Upper lobe of right lung (tissue), 1 donor: ENCODE data around the gene TNRC6C. TPM values are rescaled to one million over a fixed set of nuclear protein-coding genes. Genes with fewer than 3 reads are reported as not detected.

Experiments used
- ATAC-seq: fragments of 200-7000 bp; cut with Tn5 transposase; one replicate; pipeline ENCODE4 v1.9.1; 2020; ENCODE audit warnings: mild to moderate bottlenecking, moderate library complexity
- DNase-seq: peaks from one replicate; pipeline ENCODE4 v3.0.0-alpha.2; 2020
- H3K27ac ChIP-seq: fragments of 200-600 bp; one replicate; pipeline ENCODE4 v1.8.0; 2022
- H3K27me3 ChIP-seq: fragments of 200-600 bp; one replicate; pipeline ENCODE4 v1.8.0; 2022; ENCODE audit warnings: mild to moderate bottlenecking
- H3K36me3 ChIP-seq: fragments of 200-600 bp; one replicate; pipeline ENCODE4 v1.8.0; 2022
- H3K4me1 ChIP-seq: fragments of 200-600 bp; one replicate; pipeline ENCODE4 v1.8.0; 2022
- H3K4me3 ChIP-seq: fragments of 200-600 bp; one replicate; pipeline ENCODE4 v1.8.0; 2022; ENCODE audit warnings: mild to moderate bottlenecking
- H3K9me3 ChIP-seq: fragments of 200-600 bp; one replicate; pipeline ENCODE4 v1.8.0; 2022
- CTCF ChIP-seq: fragments of 200-600 bp; IDR thresholded peaks from one replicate; pipeline ENCODE4 v1.8.0; 2022; ENCODE audit warnings: antibody characterized with exemption
- intact Hi-C: fragments of 100-400 bp; cut with DNase I; formaldehyde crosslinking; loops from one replicate; pipeline ENCODE4 v1.11.0; 2022
- total RNA-seq: library from RNA; stranded (reverse); fragmentation: NEBNext Ultra II Directional; extraction: Animal tissue kit (Norgen Biotek cat#: 25700); gene quantifications from one replicate; pipeline ENCODE4 v1.2.1, GENCODE V29; 2021
- donor health status: DM: no; HTN: yes; CAD: no; lungs with severe emphysema.

TNRC6C gene
- total RNA-seq, 1 donor from 2014 or later = 21.7 TPM

- no peak for TF ChIP-seq CTCF
- ATAC-seq = no peak
- no peak for DNase-seq
- no peak overlapping the region for H3K27ac ChIP-seq
- no peaks in the 10 kb centered on the region for H3K27me3 ChIP-seq
- no peak overlapping the region for H3K4me3 ChIP-seq
- H3K4me1 ChIP-seq = peaks cover 26% of the 10 kb centered on the region
- H3K36me3 ChIP-seq = peaks cover 66% of the 10 kb centered on the region
- intact Hi-C loops = no loop called here
- no peaks in the 10 kb centered on the region for H3K9me3 ChIP-seq
Observed at GRCh38 chr17:78122931-78123249, 164.4 kb downstream of the TNRC6C start.

DNA sequence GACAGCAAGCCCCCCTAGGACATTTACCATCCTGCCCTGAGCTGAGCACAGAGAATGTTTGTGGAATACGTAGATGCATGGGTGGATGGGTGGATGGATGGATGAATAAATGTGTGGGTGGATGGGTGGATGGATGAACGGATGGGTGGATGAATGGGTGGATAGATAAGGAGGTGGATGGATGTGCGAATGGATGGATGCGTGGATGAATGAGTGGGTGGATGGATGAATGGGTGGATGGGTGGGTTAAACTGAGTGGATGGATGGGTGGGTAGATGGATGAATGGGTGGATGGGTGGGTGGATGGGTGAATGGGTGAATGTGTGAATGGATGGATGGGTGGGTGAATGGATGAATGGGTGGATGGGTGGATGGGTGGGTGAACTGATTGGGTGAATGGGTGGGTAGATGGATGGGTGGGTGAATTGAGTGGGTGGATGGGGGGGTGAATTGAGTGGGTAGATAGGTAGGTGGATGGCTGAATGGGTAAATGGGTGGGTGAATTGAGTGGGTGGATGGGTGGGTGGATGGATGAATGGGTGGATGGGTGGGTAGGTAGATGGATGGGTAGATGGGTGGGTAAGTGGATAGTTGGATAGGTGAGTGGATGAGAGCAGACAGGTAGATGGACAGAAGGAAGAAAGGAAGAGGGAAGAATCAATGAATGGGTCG is 164.9 kb downstream of the TNRC6C start:
- no peak for TF ChIP-seq CTCF
- Histone ChIP-seq H3K4me3 (no peak overlapping the region), H3K27ac (no peak overlapping the region), H3K36me3 (peaks cover 66% of the 10 kb centered on the region), H3K4me1 (peaks cover 26% of the 10 kb centered on the region), H3K9me3 (no peaks in the 10 kb centered on the region), H3K27me3 (no peaks in the 10 kb centered on the region)
- intact Hi-C loops = no loop called here
- ATAC-seq (no peak), DNase-seq (no peak)

DNA sequence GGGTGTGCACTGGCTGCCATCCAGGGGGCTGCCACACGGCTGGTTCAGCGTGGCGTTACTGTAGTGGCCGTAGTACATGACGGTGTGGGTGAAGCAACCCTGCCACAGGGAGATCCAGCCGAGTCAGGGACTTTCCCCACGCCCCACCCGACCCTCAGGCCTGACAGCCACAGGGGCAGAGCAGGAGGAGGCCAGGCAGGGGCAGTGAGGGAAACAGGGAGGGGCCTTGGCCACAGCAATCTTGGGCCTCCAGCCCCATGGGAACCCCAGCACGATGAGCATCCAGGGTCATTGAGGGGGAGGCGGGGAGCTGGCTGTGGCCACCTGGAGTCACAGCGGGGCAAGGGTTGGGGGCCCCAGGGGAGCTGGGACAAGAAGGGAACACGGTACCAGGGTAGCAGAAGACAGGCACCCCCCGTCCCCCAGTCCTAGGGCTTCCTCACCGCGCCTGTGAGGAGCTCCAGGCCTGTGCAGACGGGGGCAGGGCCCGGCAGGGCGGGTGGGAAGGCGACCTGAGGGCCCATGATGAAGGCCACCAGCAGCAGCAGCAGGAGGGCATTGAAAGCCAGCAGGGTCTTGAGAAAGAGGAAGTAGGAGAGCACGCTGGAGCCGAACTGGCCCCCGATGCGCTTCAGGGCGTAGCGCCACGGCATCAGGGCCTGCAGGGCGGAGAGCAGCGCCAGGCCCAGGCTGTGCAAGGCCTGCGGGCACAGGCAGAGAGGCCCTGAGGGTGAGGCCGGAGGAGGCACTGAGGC is 165.8 kb downstream of the TNRC6C start:
- Histone ChIP-seq H3K36me3 (peaks cover 61% of the 10 kb centered on the region), H3K27me3 (no peaks in the 10 kb centered on the region), H3K4me3 (no peak overlapping the region), H3K9me3 (no peaks in the 10 kb centered on the region), H3K27ac (no peak overlapping the region), H3K4me1 (peaks cover 32% of the 10 kb centered on the region)
- DNase-seq (no peak), ATAC-seq (peak; percentile 1)
- intact Hi-C loops = no loop called here
- TF ChIP-seq CTCF = no peak

- H3K4me1 ChIP-seq = peaks cover 37% of the 10 kb centered on the region
- no peak for ATAC-seq
- H3K36me3 ChIP-seq = peaks cover 56% of the 10 kb centered on the region
Observed at GRCh38 chr17:78124836-78125137, 166.3 kb downstream of the TNRC6C start.

GRCh38 chr17:78125138-78125913 is 166.8 kb downstream of the TNRC6C start:
- H3K4me1 ChIP-seq = peaks cover 42% of the 10 kb centered on the region
- no peak for TF ChIP-seq CTCF
- no peaks in the 10 kb centered on the region for H3K27me3 ChIP-seq
- H3K9me3 ChIP-seq = no peaks in the 10 kb centered on the region
- DNase-seq = no peak
- H3K36me3 ChIP-seq = peaks cover 51% of the 10 kb centered on the region
- ATAC-seq = no peak
- peak overlapping the region; percentile 86 for H3K27ac ChIP-seq
- intact Hi-C loops = no loop called here
- no peak overlapping the region for H3K4me3 ChIP-seq

More at GRCh38 chr17:78124836-78125137, 166.3 kb downstream of the TNRC6C start:
- no peak for DNase-seq
- H3K4me3 ChIP-seq = no peak overlapping the region
- no peaks in the 10 kb centered on the region for H3K9me3 ChIP-seq
- intact Hi-C loops = no loop called here
- no peak for TF ChIP-seq CTCF
- H3K27me3 ChIP-seq = no peaks in the 10 kb centered on the region
- peak overlapping the region; percentile 30 for H3K27ac ChIP-seq
